ENCODE results near the gene ARHGEF3.

ARHGEF3 gene, protein sequence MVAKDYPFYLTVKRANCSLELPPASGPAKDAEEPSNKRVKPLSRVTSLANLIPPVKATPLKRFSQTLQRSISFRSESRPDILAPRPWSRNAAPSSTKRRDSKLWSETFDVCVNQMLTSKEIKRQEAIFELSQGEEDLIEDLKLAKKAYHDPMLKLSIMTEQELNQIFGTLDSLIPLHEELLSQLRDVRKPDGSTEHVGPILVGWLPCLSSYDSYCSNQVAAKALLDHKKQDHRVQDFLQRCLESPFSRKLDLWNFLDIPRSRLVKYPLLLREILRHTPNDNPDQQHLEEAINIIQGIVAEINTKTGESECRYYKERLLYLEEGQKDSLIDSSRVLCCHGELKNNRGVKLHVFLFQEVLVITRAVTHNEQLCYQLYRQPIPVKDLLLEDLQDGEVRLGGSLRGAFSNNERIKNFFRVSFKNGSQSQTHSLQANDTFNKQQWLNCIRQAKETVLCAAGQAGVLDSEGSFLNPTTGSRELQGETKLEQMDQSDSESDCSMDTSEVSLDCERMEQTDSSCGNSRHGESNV

DNA sequence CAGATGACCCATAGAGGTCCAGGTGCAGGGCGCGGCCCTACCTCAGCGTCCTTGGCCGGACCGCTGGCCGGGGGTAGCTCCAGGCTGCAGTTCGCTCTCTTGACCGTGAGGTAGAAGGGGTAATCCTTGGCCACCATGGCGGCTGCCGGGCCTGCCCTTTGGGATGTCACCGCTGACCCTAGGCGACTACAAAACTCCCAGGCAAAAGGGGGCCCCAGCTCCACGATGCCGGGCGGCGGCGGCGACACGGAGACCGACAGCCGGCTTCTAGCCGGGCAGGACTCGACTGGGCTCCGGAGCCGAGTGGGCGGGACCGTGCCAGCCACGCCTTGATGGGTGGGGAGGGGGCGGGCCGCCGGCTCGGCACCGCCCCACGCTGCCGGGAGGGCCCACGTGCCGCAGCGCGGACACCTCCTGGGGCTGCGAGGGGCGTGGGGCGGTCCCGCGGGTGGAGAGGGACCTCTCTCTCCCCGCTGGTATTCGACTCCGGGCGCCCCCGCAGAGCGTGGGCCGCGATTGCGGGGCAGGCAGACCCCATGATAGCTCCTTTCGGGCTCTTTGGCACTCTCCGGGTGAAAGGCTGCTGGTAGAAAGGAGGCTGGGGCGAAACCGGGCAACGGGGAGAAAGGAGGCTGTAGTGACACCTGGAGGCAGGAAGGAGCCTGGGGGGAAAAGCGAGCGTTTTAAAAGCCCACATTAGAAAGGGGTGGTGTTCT is at the start of gene ARHGEF3:
ARHGEF3 (minus strand) TSS at position 288 of the 716 bp plus-strand sequence; CDS start at position 137, 151 bp downstream.
- in situ Hi-C loops (cut with HindIII; ENCODE audit: low sequenced_read_pairs), result no loop called here

GRCh38 chr3:56849698-56850097 is 47.9 kb upstream of the ARHGEF3 start:
- in situ Hi-C loops (cut with HindIII; ENCODE audit: low sequenced_read_pairs), result no loop called here

GRCh38 chr3:56845505-56845904 is 43.8 kb upstream of the ARHGEF3 start:
- in situ Hi-C loops (cut with HindIII; ENCODE audit: low sequenced_read_pairs), result no loop called here

- in situ Hi-C loops (cut with HindIII; ENCODE audit: low sequenced_read_pairs), result no loop called here
These were observed 42.8 kb upstream of the ARHGEF3 start for GRCh38 chr3:56844536-56844935.

GRCh38 chr3:56839784-56840715 is 38.3 kb upstream of the ARHGEF3 start:
- in situ Hi-C loops (cut with HindIII; ENCODE audit: low sequenced_read_pairs), result no loop called here

DNA sequence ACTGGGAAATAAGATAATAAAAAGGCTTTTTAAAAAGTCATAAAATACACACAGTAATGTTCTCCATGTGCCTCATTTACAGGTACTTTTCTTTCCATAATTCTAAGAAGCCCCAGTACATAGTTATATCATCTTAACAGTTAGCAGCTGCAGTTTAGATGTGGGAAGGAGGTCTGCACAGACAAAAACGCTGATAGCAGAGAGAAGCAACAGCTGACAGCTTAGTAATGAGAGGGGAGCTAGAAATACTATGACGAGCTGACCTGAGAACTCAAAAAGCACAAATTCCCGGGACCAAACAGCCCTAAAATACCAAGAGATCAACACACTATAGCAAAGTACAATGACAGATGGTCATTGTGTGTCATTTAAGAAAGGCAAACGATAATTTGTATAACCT is 36.7 kb upstream of the ARHGEF3 start:
- in situ Hi-C loops (cut with HindIII; ENCODE audit: low sequenced_read_pairs), result no loop called here

- in situ Hi-C loops (cut with HindIII; ENCODE audit: low sequenced_read_pairs), result no loop called here
These were observed 35.6 kb upstream of the ARHGEF3 start for GRCh38 chr3:56837196-56837955.

DNA sequence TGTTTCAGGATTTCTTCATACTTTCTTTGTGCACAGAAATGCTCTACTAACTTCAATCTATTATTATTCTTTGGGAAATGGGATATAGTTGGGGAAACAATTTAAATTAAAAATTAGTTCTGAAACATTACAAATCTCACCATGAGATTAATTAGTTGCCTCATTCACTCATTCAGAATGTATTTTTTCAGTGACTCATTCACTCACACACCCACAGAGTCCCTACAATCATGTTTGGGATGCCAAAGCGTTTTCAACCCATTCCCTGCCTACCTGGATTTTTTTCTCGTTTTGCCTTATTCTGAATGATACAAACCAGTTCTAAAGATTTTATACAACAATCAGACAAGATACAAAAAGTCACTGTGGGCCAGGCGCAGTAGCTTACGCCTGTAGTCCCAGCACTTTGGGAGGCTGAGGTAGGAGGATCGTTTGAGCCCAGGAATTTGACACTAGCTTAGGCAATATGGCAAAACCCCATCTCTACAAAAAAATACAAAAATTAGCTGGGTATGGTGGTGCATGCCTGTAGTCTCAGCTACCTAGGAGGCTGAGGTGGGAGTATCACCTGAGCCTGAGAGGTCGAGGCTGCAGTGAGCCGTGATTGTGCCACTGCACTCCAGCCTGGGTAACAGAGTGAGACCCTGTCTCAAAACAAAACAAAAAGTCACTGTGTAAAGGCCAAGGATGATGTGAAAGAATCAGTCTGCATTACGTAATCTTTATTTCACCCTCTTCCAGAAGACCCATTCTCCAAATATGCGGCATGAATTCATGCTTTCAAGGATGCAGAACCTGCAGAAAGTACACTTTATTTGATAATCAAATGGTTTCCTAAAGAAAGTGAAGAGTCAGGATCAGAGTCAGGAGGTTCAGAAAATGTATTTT is 34.8 kb upstream of the ARHGEF3 start:
- in situ Hi-C loops (cut with HindIII; ENCODE audit: low sequenced_read_pairs), result no loop called here

DNA sequence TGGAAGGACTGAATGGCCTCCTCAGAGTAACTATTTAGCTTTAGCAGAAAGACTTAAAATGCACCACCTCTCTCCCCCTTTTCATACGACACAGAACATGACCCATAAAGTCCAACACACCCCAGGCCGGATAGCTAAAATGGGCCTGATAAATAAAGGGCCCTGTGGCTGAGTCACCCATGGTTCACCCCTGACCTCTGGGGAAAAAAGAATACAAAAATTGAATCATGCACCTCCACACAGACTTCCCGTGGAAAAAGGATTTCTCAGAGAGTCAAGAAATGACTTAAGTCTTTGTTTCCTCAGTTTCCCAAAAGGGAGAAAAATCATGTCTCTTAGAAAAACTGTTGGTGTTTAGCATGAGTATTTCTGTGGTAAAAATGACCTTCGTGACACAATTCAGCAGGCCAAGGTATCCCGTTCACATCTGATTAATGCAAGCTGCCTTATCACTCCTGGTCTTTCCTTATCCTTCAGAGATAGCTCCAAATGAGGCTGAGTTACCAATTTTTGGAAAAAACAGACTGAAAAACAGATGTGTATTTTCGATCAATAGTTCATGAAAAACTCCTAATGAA is 34.0 kb upstream of the ARHGEF3 start:
- in situ Hi-C loops (cut with HindIII; ENCODE audit: low sequenced_read_pairs), result no loop called here

GRCh38 chr3:56833536-56833935 is 31.8 kb upstream of the ARHGEF3 start:
- in situ Hi-C loops (cut with HindIII; ENCODE audit: low sequenced_read_pairs), result no loop called here

DNA sequence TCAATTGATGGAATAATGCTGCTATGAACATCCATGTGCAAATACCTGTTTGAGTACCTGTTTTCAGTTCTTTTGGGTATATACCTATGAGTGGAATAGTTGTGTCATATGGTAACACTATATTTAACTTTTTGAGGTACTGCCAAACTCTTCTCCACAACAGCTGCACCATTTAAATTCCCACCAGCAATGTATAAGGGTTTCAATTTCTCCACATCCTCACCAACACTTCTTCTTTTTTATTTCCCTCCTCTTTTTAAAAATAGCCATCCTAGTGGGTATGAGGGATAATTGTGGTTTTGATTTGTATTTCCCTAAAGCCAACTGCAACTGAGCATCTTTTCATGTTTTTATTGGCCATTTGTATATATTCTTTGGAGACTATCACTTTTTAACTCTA is 31.3 kb upstream of the ARHGEF3 start:
- in situ Hi-C loops (cut with HindIII; ENCODE audit: low sequenced_read_pairs), result no loop called here

- in situ Hi-C loops (cut with HindIII; ENCODE audit: low sequenced_read_pairs), result no loop called here
These were observed 29.8 kb upstream of the ARHGEF3 start for GRCh38 chr3:56831572-56831971.

DNA sequence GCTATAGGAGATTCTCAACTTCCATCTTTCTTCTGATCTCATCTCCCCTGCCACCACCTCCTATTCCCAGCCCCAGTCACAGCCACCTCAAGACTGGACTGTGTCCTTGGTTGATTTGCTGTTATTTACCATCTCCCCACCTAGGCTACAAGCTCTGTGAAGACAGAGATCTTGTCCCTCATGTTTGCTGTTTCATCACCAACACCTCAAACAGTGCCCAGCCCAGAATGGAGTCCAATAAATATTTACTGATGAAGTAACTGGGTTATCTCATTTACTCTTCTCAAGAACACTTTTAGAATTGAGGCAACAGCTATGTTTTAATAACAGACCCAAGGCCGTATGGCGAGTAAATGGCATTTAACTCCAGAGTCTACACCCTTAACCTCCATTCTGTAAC is 29.1 kb upstream of the ARHGEF3 start:
- in situ Hi-C loops (cut with HindIII; ENCODE audit: low sequenced_read_pairs), result no loop called here

- in situ Hi-C loops (cut with HindIII; ENCODE audit: low sequenced_read_pairs), result no loop called here
These were observed 27.8 kb upstream of the ARHGEF3 start for GRCh38 chr3:56829533-56829932.

DNA sequence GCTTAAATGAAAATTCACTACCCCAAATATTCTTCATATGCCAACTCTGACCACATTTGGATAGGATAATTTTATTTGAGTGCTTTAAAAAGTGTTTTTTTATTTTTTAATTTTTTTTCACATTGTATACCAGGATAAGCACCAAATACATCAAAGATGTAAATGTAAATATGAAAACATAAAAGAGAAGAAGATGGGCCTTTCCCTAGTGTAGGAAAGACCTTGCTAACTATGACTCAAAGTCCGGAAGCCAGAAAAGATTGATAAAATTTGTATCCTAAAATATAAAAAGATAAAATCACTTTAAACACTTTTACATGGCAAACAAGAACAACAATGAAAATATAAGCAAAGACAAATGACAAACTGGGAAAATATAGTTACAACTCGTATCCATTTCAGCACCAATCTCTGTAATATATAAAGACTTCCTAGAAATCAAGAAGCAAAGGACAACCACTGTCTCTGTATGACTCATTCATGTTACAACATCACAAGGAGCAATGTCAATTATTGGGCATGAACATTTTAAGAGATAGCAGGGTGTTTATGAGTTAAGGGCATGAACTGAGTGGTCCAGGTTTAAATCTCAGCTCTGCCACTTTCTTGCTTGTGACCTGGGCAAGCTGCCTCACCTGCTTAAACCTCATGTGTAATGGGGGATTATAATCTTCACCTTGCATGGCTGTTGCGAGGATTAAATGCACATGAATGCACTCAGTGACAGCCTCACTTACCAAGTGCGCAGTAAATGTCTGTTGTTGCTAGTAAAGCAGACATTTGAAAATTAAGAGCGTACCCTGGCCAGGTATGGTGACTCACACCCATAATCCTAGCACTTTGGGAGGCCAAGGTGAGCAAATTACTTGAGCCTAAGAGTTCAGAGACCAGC is 25.3 kb upstream of the ARHGEF3 start:
- in situ Hi-C loops (cut with HindIII; ENCODE audit: low sequenced_read_pairs), result no loop called here

- in situ Hi-C loops (cut with HindIII; ENCODE audit: low sequenced_read_pairs), result no loop called here
These were observed 24.1 kb upstream of the ARHGEF3 start for GRCh38 chr3:56825567-56826438.

Measured in DLD1 (cell line).